ENCODE measurements around the gene MRI1. TPM values are rescaled to one million over a fixed set of nuclear protein-coding genes. Genes with fewer than 3 reads are reported as not detected.

MRI1 gene
- total RNA-seq (2013; cell fraction: nucleolus; rRNA removed), result 86.3 and 111 TPM in 2 replicates
- total RNA-seq (2014; rRNA removed) (49.5 and 50.3 TPM in 2 replicates), total RNA-seq (2014; rRNA removed; fragmentation: Illumina TruSeq; extraction: Trizol) (17.0 and 17.2 TPM in 2 replicates), total RNA-seq (2021) (36.3 and 40.0 TPM in 2 replicates), polyA plus RNA-seq (2011; rRNA removed) (16.6 and 28.2 TPM in 2 replicates), polyA plus RNA-seq (2014; fragmentation: Illumina TruSeq; extraction: Trizol) (14.3 and 18.5 TPM in 2 replicates), polyA plus RNA-seq (2014; fragmentation: Nextera tagmentation; extraction: Ambion mirVana) (1 to 10 TPM; 5.4 to 7.9 TPM), polyA plus RNA-seq (2014; rRNA removed) (46.4 and 51.1 TPM in 2 replicates), polyA plus RNA-seq (2016; fragmentation: Nextera tagmentation; extraction: Ambion mirVana) (10 to 100 TPM; 28.4 to 30.1 TPM), polyA minus RNA-seq (2011; rRNA and poly(A)+ RNA removed) (10.5 and 22.7 TPM in 2 replicates), Bru-seq, nascent RNA (percentile 62 among the genes with signal in this experiment), BruChase-seq, experiment 1, labeled RNA remaining after a 6-hour chase (percentile 68 among the genes with signal in this experiment), BruChase-seq, experiment 2, labeled RNA remaining after a 2-hour chase (percentile 64 among the genes with signal in this experiment)
- polyA plus RNA-seq (2011; ENCODE audit: low read depth), result 6.0 TPM
- 34.3 and 54.3 TPM in 2 replicates for polyA plus RNA-seq (2011; cell fraction: cytosol; rRNA removed)
- polyA plus RNA-seq (2011; cell fraction: nucleus; rRNA removed), result 259 and 261 TPM in 2 replicates
- polyA plus RNA-seq (2012), result 21.6 and 24.4 TPM in 2 replicates
- polyA minus RNA-seq (2011; cell fraction: cytosol; rRNA and poly(A)+ RNA removed), result 13.1 and 16.3 TPM in 2 replicates
- polyA minus RNA-seq (2011; cell fraction: nucleus; rRNA and poly(A)+ RNA removed), result 20.1 and 25.7 TPM in 2 replicates
- long read RNA-seq, experiment 1, partial matches to known transcripts, result 0 of 2 reads
- long read RNA-seq, experiment 1, other reads (novel, unspliced or antisense), result 1 of 2 reads
- long read RNA-seq, experiment 2, result 0 reads

DNA sequence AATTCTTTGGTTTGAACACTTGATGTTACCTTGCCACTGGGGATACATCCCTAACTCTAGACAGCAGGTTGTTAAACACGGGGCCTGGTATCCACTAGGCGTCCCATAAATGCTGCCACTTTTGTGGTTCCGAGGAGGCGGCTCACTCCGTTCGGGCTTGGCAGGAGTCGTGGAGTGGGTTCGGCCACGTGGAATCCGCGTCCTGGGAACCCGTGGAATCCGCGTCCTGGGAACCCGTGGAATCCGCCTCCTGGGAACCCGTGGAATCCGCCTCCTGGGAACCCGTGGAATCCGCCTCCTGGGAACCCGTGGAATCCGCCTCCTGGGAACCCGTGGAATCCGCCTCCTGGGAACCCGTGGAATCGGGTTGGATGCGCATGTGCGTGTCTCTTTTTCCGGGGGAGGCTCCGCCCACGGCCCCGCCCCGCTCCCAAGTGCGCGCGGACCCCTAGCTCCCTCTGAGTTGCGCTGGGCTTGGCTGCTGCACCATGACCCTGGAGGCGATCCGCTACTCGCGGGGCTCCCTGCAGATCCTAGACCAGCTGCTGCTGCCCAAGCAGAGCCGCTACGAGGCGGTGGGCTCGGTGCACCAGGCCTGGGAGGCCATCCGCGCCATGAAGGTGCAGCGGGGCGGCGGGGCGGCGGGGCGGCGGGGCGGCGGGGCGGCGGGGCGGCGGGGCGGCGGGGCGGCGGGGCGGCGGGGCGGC lies at the start of gene MRI1:
TSS of gene MRI1 (plus strand) at position 422 of the 707 bp plus-strand sequence. CDS start at position 489, 67 bp downstream.
- Histone ChIP-seq H3K9me3 (replicated peaks; ENCODE audit: control insufficient read depth, insufficient read depth, low read length) (no peaks in the 10 kb centered on the region), H3K79me2 (ENCODE audit: control insufficient read depth, insufficient read depth, low read length) (peaks cover 19% of the 10 kb centered on the region), H3K27ac (ENCODE audit: control insufficient read depth, insufficient read depth) (peak within 1 kb of the TSS; percentile 64), H4K20me1 (ENCODE audit: control insufficient read depth, insufficient read depth) (no peaks in the 10 kb centered on the region), H3K9ac (ENCODE audit: control insufficient read depth, insufficient read depth, low read length) (peak within 1 kb of the TSS; percentile 79), H3K36me3 (ENCODE audit: control insufficient read depth in 2 of 2, insufficient read depth in 2 of 2, low read length in 1 of 2) (peaks cover 0 to 4% of the 10 kb centered on the region in 2 experiments; a peak in 3 of 4 replicates), H2AFZ (ENCODE audit: control insufficient read depth, low read depth, low read length) (peak within 1 kb of the TSS; percentile 90), H3K27me3 (replicated peaks in 1 of 2; ENCODE audit: control insufficient read depth in 2 of 2, insufficient read depth in 2 of 2, low read length in 1 of 2) (no peaks in the 10 kb centered on the region), H3K4me2 (ENCODE audit: control insufficient read depth, insufficient read depth) (peak within 1 kb of the TSS; percentile 94), H3K4me3 (peak within 1 kb of the TSS; percentile 83), H3K4me1 (ENCODE audit: control insufficient read depth, insufficient read depth, low read length) (no peaks in the 10 kb centered on the region)
- peak; percentile 23 for FAIRE-seq
- BruUV-seq (replicated peaks), result TSS peak; percentile 100
- in situ Hi-C loops (cut with MboI) (no loop called here), intact Hi-C loops (cut with micrococcal nuclease; ENCODE audit: unreplicated experiment) (no loop called here)
- ATAC-seq, result peak; percentile 91
- WGBS (ENCODE audit: insufficient coverage, insufficient replicate concordance, low lambda C conversion rate, missing lambda C conversion rate), result 36% methylated on average over 42 of the region's 67 CpGs
- SMC1A ChIA-PET (ENCODE audit: uncharacterized antibody, unreplicated experiment), result interaction anchor here (2.0 kb wide), 1 partner anchor 10 kb away, joined by 6 read pairs; the partner anchor contains the start of gene C19orf53
- no peak for DNase-seq (ENCODE audit: low read depth, low spot score)
- RAD21 ChIA-PET (ENCODE audit: unreplicated experiment), result interaction anchor here (1.4 kb wide), 1 partner anchor 9 kb away, joined by 7 read pairs; the partner anchor contains the start of gene C19orf53
- POLR2A ChIA-PET, result interaction anchor here (0.9 to 2.9 kb wide), 3 partner anchors 10 to 24 kb away, joined by 3 to 17 read pairs (median 3); partner anchors contain the start of gene C19orf53
- CTCF ChIA-PET, result interaction anchor here (0.9 to 1.0 kb wide), 3 partner anchors 10 to 318 kb away, joined by 3 to 6 read pairs (median 3); partner anchors contain the start of gene C19orf53
- TF ChIP-seq MXI1 (IDR thresholded peaks at IDR 0.05; ENCODE audit: low read depth, low read length), result peak; percentile 35; the same call in 1 of the 2 replicates
- TF ChIP-seq DPF2 (IDR thresholded peaks at IDR 0.05), result no peak
- no peak for TF ChIP-seq RCOR1 (conservative IDR thresholded peaks at IDR 0.05; ENCODE audit: low read depth, low read length)
- no peak for TF ChIP-seq NKRF (conservative IDR thresholded peaks at IDR 0.05)
- TF ChIP-seq ASH2L (IDR thresholded peaks at IDR 0.05; ENCODE audit: borderline replicate concordance, low read depth), result no peak
- peak; percentile 17; the same call in 1 of the 2 replicates for TF ChIP-seq RUNX3 (IDR thresholded peaks at IDR 0.05; ENCODE audit: low read length)
- no peak for TF ChIP-seq KLF5 (IDR thresholded peaks at IDR 0.05; ENCODE audit: partially characterized antibody)
- peak in 1 of 2 experiments; percentile 46; a peak in 1 of 3 replicates for TF ChIP-seq EGR1 (IDR thresholded peaks at IDR 0.05; ENCODE audit: borderline replicate concordance in 1 of 2, low read depth in 2 of 2, low read length in 2 of 2)
- no peak for TF ChIP-seq MEF2B (IDR thresholded peaks at IDR 0.05; ENCODE audit: partially characterized antibody, poor library complexity, severe bottlenecking)
- TF ChIP-seq NRF1 (conservative IDR thresholded peaks at IDR 0.05; ENCODE audit: low read depth, low read length), result peak; percentile 72
- no peak for TF ChIP-seq CEBPB (IDR thresholded peaks at IDR 0.05; ENCODE audit: borderline replicate concordance in 1 of 2, low read depth in 2 of 2, low read length in 2 of 2)
- TF ChIP-seq ZNF384 (IDR thresholded peaks at IDR 0.05; ENCODE audit: borderline replicate concordance, low read depth, low read length), result no peak
- TF ChIP-seq EED (IDR thresholded peaks at IDR 0.05; ENCODE audit: low read depth), result peak; percentile 88
- TF ChIP-seq EP300 (IDR thresholded peaks at IDR 0.05; ENCODE audit: borderline replicate concordance in 1 of 2, control insufficient read depth in 1 of 2, low read depth in 2 of 2, low read length in 2 of 2), result no peak
- no peak for TF ChIP-seq SMAD1 (IDR thresholded peaks at IDR 0.05; ENCODE audit: low read depth, partially characterized antibody)
- TF ChIP-seq PAX5 (IDR thresholded peaks at IDR 0.05; ENCODE audit: borderline replicate concordance, low read depth, low read length), result 0 out of 2 replicates have a peak, but pooled peaks have one; percentile 10
- TF ChIP-seq POLR2AphosphoS5 (IDR thresholded peaks at IDR 0.05; ENCODE audit: low read length), result peak; percentile 48; the same call in 1 of the 2 replicates
- TF ChIP-seq POLR2A (IDR thresholded peaks at IDR 0.05; ENCODE audit: low read depth, low read length), result peak; percentile 83
